Neural cell (in vitro differentiated cells): Measurements from ENCODE around the gene SERPINA3. TPM values are rescaled to one million over a fixed set of nuclear protein-coding genes. Genes with fewer than 3 reads are reported as not detected.

ENCODE experiments used
- H2AFZ ChIP-seq: fragments of 200-600, 300-800 bp; sonication (generic), shearing (Covaris generic); 2 replicates; pipeline ENCODE4 v1.6.0; 2014; ENCODE audit warnings: low read depth, mild to moderate bottlenecking, antibody characterized with exemption, low read length, moderate library complexity
- H3F3A ChIP-seq: fragments of 200-600 bp; shearing (Covaris generic); 2 replicates; pipeline ENCODE4 v1.6.1; 2016; ENCODE audit warnings: mild to moderate bottlenecking, moderate library complexity, mixed read lengths, antibody characterized with exemption, low read length; ENCODE audit not compliant: insufficient read depth, poor library complexity, severe bottlenecking
- H3K27ac ChIP-seq: fragments of 200-600, 300-800 bp; sonication (generic), shearing (Covaris generic); 2 replicates; pipeline ENCODE4 v1.5.1; 2014; ENCODE audit warnings: mild to moderate bottlenecking, low read length, moderate library complexity
- H3K27me3 ChIP-seq: fragments of 300-800, 200-600 bp; sonication (generic), shearing (Covaris generic); 2 replicates; pipeline ENCODE4 v1.6.0; 2014; ENCODE audit warnings: mild to moderate bottlenecking, low read depth, low read length, moderate library complexity; ENCODE audit not compliant: insufficient read depth
- H3K36me3 ChIP-seq: fragments of 300-800, 200-600 bp; sonication (generic), shearing (Covaris generic); 2 replicates; pipeline ENCODE4 v1.5.1; 2014; ENCODE audit warnings: mild to moderate bottlenecking, antibody characterized with exemption, low read length, moderate library complexity; ENCODE audit not compliant: insufficient read depth
- H3K4me2 ChIP-seq: fragments of 300-800, 200-600 bp; sonication (generic), shearing (Covaris generic); 2 replicates; pipeline ENCODE4 v1.6.0; 2014; ENCODE audit warnings: mild to moderate bottlenecking, low read length
- H3K4me3 ChIP-seq: fragments of 300-800, 200-600 bp; sonication (generic), shearing (Covaris generic); 2 replicates; pipeline ENCODE4 v1.5.1; 2014; ENCODE audit warnings: mild to moderate bottlenecking, low read length, moderate library complexity
- H3K79me2 ChIP-seq: fragments of 200-600 bp; shearing (Covaris generic); replicated peaks from 2 replicates; pipeline ENCODE4 v1.6.0; 2014; ENCODE audit warnings: mild to moderate bottlenecking, low read length, moderate library complexity; ENCODE audit not compliant: insufficient read depth
- H3K9ac ChIP-seq: fragments of 300-800, 200-600 bp; sonication (generic), shearing (Covaris generic); 2 replicates; pipeline ENCODE4 v1.6.1; 2016; ENCODE audit warnings: mild to moderate bottlenecking, low read length, mixed read lengths
- H3K9me2 ChIP-seq: fragments of 200-600 bp; shearing (Covaris generic); 2 replicates; pipeline ENCODE4 v1.6.1; 2016; ENCODE audit warnings: mild to moderate bottlenecking, low read length, mixed read lengths; ENCODE audit not compliant: insufficient read depth
- H3K9me3 ChIP-seq: fragments of 200-600, 300-800 bp; sonication (generic), shearing (Covaris generic); 2 replicates; pipeline ENCODE4 v1.6.1; 2016; ENCODE audit warnings: mild to moderate bottlenecking, mixed run types, low read length, moderate library complexity, mixed read lengths
- H4K20me1 ChIP-seq: fragments of 200-600 bp; shearing (Covaris generic); 2 replicates; pipeline ENCODE4 v1.6.1; 2016; ENCODE audit warnings: mild to moderate bottlenecking, mixed run types; ENCODE audit not compliant: insufficient read depth
- EP300 ChIP-seq: fragments of 450-650 bp; conservative IDR thresholded peaks from 2 replicates; pipeline ENCODE4 v1.6.1; 2014; ENCODE audit warnings: antibody characterized with exemption, mild to moderate bottlenecking, moderate library complexity; ENCODE audit not compliant: poor library complexity, severe bottlenecking
- EZH2 ChIP-seq: fragments of 200-600, 300-800 bp; shearing (Covaris generic), sonication (generic); IDR thresholded peaks from 2 replicates; pipeline ENCODE4 v1.6.1; 2014; ENCODE audit warnings: antibody characterized with exemption, low read length, borderline replicate concordance, mild to moderate bottlenecking; ENCODE audit not compliant: insufficient read depth, poor library complexity, severe bottlenecking
- MXI1 ChIP-seq: fragments of 450-650 bp; conservative IDR thresholded peaks from 2 replicates; pipeline ENCODE4 v1.6.1; 2014; ENCODE audit warnings: antibody characterized with exemption, mild to moderate bottlenecking; ENCODE audit not compliant: poor library complexity, severe bottlenecking
- POLR2AphosphoS5 ChIP-seq: IDR thresholded peaks from 2 replicates; pipeline ENCODE4 v1.6.1; 2012
- RAD21 ChIP-seq: fragments of 450-650 bp; conservative IDR thresholded peaks from 2 replicates; pipeline ENCODE4 v1.6.1; 2014; ENCODE audit warnings: antibody characterized with exemption, mild to moderate bottlenecking, moderate library complexity
- SMC3 ChIP-seq: fragments of 450-650 bp; conservative IDR thresholded peaks from 2 replicates; pipeline ENCODE4 v1.6.1; 2014; ENCODE audit warnings: antibody characterized with exemption, mild to moderate bottlenecking, moderate library complexity; ENCODE audit not compliant: poor library complexity
- TAF1 ChIP-seq: IDR thresholded peaks from 2 replicates; pipeline ENCODE4 v1.6.1; 2012; ENCODE audit warnings: low read depth
- polyA plus RNA-seq: library from polyadenylated mRNA; depleted of rRNA; stranded (reverse); fragments of >200 nt; gene quantifications from 2 replicates; pipeline ENCODE4 v1.2.3, GENCODE V29; 2014
- TF ChIP-seq, protein P1 (sequence below): IDR thresholded peaks from 2 replicates; pipeline ENCODE4 v1.6.1; 2012; ENCODE audit warnings: borderline replicate concordance
- TF ChIP-seq, protein P2 (sequence below): fragments of 450-650 bp; IDR thresholded peaks from 2 replicates; pipeline ENCODE4 v1.5.1; 2014; ENCODE audit warnings: antibody characterized with exemption, mild to moderate bottlenecking, moderate library complexity; ENCODE audit not compliant: poor library complexity, severe bottlenecking

The SERPINA3 gene
- polyA plus RNA-seq, 1 donor from 2014 or later = not detected

DNA sequence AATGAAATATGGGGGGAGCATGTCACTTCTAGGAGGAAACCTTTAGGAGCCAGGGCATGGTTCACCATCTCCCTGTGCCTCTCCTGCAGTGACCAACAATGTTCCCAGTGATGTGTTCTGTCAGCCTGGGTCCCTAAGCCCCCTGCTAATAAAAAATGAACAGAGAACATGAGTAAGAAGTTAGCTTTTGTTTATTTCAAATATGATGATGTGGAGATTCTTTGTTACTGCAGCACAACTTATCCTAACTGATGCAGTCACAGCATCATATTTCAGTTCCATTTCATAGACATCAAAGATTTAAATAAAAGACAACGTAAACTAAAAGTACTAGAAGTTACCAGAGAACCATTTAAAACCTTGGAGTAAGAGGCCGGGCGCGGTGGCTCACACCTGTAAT lies 43.9 kb downstream of the SERPINA3 start:
- no peak overlapping the region for H3K4me3 ChIP-seq

DNA sequence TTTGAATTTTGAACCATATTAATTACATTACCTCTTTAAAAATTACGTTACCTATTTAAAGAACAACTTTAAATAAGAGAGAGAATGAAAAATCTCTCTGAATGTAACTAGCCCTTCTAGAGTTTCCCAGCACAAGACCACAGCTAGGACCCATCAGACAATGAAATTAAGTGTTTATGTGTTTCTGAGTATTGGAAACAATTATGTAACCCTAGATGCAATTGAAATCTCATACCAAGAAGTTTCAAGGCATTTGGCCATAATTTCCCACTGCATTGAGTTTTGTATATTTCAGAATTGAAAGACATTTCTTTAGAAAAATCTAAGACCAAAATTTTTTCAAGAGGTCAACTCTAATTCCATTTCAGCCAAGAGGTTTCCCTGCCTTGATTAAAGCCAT lies 47.1 kb downstream of the SERPINA3 start:
- TF ChIP-seq SMC3 = no peak
- TF ChIP-seq EZH2 = no peak
- TF ChIP-seq, protein P1, sequence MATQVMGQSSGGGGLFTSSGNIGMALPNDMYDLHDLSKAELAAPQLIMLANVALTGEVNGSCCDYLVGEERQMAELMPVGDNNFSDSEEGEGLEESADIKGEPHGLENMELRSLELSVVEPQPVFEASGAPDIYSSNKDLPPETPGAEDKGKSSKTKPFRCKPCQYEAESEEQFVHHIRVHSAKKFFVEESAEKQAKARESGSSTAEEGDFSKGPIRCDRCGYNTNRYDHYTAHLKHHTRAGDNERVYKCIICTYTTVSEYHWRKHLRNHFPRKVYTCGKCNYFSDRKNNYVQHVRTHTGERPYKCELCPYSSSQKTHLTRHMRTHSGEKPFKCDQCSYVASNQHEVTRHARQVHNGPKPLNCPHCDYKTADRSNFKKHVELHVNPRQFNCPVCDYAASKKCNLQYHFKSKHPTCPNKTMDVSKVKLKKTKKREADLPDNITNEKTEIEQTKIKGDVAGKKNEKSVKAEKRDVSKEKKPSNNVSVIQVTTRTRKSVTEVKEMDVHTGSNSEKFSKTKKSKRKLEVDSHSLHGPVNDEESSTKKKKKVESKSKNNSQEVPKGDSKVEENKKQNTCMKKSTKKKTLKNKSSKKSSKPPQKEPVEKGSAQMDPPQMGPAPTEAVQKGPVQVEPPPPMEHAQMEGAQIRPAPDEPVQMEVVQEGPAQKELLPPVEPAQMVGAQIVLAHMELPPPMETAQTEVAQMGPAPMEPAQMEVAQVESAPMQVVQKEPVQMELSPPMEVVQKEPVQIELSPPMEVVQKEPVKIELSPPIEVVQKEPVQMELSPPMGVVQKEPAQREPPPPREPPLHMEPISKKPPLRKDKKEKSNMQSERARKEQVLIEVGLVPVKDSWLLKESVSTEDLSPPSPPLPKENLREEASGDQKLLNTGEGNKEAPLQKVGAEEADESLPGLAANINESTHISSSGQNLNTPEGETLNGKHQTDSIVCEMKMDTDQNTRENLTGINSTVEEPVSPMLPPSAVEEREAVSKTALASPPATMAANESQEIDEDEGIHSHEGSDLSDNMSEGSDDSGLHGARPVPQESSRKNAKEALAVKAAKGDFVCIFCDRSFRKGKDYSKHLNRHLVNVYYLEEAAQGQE = no peak
- TF ChIP-seq POLR2AphosphoS5 = no peak
- TF ChIP-seq MXI1 = no peak
- TF ChIP-seq RAD21 = no peak
- TF ChIP-seq, protein P2, sequence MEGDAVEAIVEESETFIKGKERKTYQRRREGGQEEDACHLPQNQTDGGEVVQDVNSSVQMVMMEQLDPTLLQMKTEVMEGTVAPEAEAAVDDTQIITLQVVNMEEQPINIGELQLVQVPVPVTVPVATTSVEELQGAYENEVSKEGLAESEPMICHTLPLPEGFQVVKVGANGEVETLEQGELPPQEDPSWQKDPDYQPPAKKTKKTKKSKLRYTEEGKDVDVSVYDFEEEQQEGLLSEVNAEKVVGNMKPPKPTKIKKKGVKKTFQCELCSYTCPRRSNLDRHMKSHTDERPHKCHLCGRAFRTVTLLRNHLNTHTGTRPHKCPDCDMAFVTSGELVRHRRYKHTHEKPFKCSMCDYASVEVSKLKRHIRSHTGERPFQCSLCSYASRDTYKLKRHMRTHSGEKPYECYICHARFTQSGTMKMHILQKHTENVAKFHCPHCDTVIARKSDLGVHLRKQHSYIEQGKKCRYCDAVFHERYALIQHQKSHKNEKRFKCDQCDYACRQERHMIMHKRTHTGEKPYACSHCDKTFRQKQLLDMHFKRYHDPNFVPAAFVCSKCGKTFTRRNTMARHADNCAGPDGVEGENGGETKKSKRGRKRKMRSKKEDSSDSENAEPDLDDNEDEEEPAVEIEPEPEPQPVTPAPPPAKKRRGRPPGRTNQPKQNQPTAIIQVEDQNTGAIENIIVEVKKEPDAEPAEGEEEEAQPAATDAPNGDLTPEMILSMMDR = no peak
- TF ChIP-seq TAF1 = no peak
- TF ChIP-seq EP300 = no peak
- Histone ChIP-seq H3K36me3 (no peaks in the 10 kb centered on the region), H3K4me3 (no peak overlapping the region), H3K9me2 (no peaks in the 10 kb centered on the region), H2AFZ (no peak overlapping the region), H3K9me3 (no peaks in the 10 kb centered on the region), H3K27me3 (no peaks in the 10 kb centered on the region), H3F3A (no peaks in the 10 kb centered on the region), H3K9ac (no peak overlapping the region), H3K27ac (no peak overlapping the region), H3K79me2 (no peaks in the 10 kb centered on the region), H3K4me2 (no peak overlapping the region), H4K20me1 (no peaks in the 10 kb centered on the region)

More for the DNA sequence above, 43.9 kb downstream of the SERPINA3 start:
- Histone ChIP-seq H4K20me1 (no peaks in the 10 kb centered on the region), H3K27ac (no peak overlapping the region), H3K9ac (no peak overlapping the region), H3K79me2 (no peaks in the 10 kb centered on the region), H3K9me2 (no peaks in the 10 kb centered on the region), H3F3A (no peaks in the 10 kb centered on the region), H3K9me3 (no peaks in the 10 kb centered on the region), H3K36me3 (no peaks in the 10 kb centered on the region), H3K27me3 (no peaks in the 10 kb centered on the region), H2AFZ (no peak overlapping the region), H3K4me2 (no peak overlapping the region)
- TF ChIP-seq MXI1 (no peak), SMC3 (no peak), RAD21 (no peak), TAF1 (no peak), POLR2AphosphoS5 (no peak), EP300 (no peak), EZH2 (no peak)
- TF ChIP-seq, protein P2 = no peak
- TF ChIP-seq, protein P1 = no peak
